Articular chondrocyte of knee joint (primary cell): Measurements from ENCODE around the gene TMEM26. TPM values are rescaled to one million over a fixed set of nuclear protein-coding genes. Genes with fewer than 3 reads are reported as not detected.

ENCODE experiments used
- total RNA-seq: library from RNA; depleted of rRNA; stranded (reverse); fragments of >200 nt; gene quantifications from 2 replicates; pipeline ENCODE4 v1.2.3, GENCODE V29; 2012

TMEM26 gene
- total RNA-seq: 11.8 and 12.0 TPM in 2 replicates

GRCh38 chr10:61452655-61453641, at the start of gene TMEM26:
TSS of gene TMEM26 (minus strand) at chr10:61453381. CDS start at chr10:61453081, 300 bp downstream.

Other genes starting within 250 kb of the TMEM26 start
- gene CABCOCO1, start 209.5 kb upstream of the TMEM26 start, total RNA-seq: 3.8 and 6.8 TPM in 2 replicates